A549 (cell line): Measurements from ENCODE around the gene NKG7.

ENCODE experiments used
- CBX8 ChIP-seq: fragments of 200-600 bp; sonication (generic); IDR thresholded peaks from 2 replicates; pipeline ENCODE4 v1.6.1; 2016
- RCOR1 ChIP-seq: fragments of 150-350 bp; IDR thresholded peaks from 2 replicates; pipeline ENCODE4 v1.6.1; 2014; ENCODE audit warnings: antibody characterized with exemption, low read length, low read depth

GRCh38 chr19:51321799-51322198 is 50.7 kb downstream of the NKG7 start:
- TF ChIP-seq RCOR1 (no peak), CBX8 (no peak)
